NOMO-1 (cell line): ENCODE data around the gene ITM2C.

Source experiments
- DNase-seq, 2 experiments: peaks; one replicate each; lab custom pipeline; 2025; ENCODE audit not compliant: unreplicated experiment in 2 of 2; lab: John Stamatoyannopoulos, UW

The ITM2C gene

DNA sequence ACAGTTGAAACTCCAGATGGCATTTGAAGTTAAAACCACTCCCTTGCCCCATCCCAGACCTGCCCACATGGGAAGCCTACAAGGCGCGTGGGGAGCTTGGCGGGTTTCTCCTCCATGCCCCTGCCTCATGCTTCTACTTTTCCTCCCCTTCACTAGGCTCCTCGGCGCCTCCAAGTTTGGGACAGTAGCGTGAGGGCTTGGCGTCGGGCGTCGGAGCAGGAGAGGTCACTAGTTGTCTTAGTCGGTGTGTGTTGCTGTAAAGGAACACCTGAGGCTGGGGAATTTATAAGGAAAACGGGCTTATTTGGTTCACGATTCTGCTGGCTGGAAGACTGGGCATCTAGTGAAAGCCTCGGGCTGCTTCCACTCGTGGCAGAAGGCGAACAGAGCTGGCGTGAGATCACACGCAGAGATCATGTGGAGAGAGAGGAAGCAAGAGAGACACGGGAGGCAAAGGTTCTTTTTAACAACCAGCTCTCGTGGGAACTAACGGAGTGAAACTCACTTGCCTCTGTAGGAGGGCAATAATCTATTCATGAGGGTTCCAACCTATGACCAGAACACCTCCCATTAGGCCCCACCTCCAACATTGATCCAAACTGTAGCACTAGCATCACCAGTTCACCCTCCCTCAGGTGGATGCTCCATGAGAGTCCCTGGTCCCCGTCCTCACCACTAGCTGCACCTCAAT lies 25.3 kb downstream of the ITM2C start:
- no peak for DNase-seq

GRCh38 chr2:230890646-230891045 lies 25.9 kb downstream of the ITM2C start:
- DNase-seq = no peak

- no peak for DNase-seq
Measured at GRCh38 chr2:230891064-230891463, 26.3 kb downstream of the ITM2C start.

DNA sequence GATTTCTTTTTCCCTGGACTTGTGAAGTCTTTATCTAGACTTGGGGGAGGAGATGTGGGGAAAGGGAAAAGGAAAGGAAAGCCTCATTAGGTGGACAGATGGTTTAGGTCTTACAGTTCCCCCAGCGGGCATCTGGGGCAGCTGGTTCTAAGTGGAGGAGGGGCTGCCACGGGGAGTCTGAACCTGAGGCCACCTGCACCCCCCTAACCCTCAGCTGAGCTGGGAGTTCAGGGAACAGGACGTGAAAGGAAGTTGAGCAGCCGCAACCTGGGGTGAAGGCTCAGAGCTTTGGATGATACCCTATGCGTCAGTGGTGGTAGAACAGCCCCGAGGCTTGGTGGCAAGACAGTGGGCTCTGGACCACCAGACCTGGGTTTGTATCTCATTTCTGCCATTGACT lies 26.8 kb downstream of the ITM2C start:
- DNase-seq = no peak

GRCh38 chr2:230893338-230893737 lies 28.6 kb downstream of the ITM2C start:
- no peak for DNase-seq

GRCh38 chr2:230893841-230894781 lies 29.4 kb downstream of the ITM2C start:
- peak in 1 of 2 experiments; percentile 24 for DNase-seq

DNA sequence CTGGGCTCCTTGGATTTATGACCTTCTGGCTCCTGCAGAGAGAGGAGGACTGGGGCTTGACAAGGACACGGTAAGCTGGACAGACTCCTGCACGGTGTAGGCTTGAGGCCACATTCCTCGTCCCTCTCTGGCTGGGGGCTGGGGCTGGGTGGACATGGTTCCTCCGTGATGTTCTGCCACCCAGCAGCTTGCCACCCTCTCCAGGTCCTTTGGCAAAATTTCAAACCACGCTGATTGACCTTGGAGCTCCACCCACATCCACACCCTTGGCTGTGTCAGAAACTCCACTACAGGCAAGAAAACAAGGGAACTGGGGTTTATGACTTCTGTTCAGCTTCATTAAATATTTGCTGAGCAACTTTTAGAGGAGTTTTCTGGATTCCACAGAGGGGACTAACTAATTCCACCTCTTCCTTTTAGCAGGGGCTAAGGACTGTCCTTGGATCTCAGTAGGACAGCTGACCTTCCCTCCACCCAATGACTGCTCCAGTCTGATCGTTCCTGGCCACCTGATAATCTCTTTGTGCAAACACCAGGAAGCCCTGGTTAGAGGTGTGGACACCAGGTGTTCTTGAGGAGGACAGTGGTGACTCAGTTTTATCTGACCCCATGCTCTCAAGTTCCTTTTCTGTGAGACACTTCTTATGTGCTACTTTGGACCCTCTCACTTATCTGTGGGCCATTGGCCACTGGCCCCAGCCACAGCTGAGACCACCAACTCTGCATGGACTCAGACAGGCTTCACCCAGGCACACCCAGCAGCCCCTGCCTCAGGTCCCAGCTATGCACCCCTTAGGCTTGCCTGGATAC lies 31.0 kb downstream of the ITM2C start:
- DNase-seq = no peak

- DNase-seq = no peak
Measured at GRCh38 chr2:230896346-230897115, 31.8 kb downstream of the ITM2C start.

DNA sequence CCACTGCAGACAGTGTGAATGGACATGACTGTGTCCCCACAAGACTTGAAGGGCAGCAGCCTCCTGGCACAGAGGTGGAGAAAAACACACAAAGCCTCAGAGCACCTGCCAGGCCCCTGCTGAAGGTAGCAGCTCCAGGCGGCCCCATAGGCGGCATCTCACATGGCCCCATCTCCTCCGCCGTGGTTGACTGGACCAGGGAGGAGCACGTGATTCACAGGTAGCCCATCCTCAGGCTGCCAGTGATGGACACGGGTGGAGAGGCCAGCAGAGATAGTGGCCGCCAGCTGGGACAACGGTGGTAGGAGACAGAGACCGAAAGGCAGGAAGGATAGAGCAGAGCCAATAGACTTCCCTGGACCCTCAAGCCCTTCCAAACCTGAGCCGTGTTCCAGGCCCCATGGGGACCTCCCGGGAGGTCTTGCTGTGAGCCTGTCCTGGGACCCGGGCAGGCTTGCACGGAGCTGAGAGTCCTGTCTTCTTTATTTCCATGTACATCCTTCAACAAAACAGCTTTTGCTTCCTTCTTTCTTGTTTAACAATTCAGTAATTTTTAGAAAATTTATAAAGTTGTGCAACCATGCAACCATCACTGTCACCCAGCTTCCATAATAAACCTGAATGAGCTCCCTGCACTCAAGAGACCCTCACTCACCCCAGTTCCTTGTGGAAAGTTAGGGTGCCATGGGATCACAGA lies 33.4 kb downstream of the ITM2C start:
- DNase-seq = no peak

DNA sequence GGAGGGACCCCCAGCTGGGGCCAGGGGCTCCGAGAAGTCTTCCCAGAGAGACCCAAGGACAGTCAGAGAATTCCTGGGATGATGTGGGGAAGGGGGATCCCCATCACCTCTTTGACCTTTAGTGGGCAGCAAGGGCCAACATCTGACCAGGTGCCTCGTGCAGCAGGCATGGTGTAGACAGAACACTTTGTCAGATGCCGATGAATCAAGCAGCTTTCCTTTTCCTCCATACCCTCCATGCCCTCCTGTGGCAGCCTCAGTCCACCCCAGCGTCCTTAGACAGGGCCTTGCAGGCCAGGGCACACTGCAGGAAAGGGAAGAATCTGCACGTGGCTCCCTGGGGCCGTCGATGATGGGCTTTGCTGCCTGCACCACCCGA lies 34.0 kb downstream of the ITM2C start:
- no peak for DNase-seq

- DNase-seq = no peak
Measured at GRCh38 chr2:230899287-230899686, 34.5 kb downstream of the ITM2C start.

DNA sequence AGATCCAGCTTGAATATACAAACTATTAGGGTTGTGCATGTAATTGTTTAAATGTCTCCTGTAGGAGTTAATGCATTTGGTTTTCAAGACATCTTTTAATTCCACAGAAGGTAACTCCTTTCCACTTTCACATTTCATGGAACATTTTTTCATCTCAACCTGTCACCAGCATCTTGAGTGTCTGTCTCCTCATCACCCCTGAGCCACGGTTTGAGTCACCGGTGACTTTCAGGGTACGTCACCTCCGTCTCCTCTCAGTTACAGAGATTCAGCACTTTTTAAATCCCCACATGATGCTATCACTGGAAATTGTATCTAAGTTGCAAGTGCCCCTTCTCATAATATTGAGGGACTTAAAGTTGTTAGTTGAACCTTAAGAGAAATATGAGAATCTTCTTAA lies 35.0 kb downstream of the ITM2C start:
- no peak for DNase-seq

DNA sequence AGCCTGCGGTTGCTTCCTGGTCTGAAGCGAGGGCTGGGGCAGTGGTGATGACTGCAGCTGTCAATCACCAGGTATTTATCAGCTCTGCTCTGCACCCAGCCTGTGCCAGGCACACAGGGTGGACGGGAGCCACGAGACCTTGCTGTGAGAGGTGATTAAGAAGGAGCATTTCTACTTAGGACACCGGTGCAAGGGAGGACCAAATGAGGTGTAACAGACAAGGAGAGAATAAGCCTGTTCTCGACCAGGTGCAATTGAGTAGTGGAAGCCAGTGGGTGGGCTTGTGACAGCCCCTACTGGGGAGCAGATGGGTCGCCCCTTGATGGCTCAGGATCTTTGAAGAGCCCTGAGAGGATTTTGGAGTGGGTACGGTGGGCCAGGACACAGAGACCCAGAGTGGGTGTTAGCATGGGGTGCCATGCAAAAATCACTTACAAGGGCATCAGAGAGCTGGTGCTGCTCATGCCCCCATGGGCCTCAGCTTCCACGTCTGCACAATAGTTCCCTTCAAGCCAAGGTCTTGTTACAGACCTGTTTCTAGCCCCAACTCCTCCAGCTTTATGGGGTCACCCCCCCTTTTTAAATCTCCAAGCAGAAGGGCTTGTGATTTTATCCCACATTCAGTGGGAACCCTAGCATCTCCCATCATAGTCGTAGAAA lies 35.7 kb downstream of the ITM2C start:
- no peak for DNase-seq

GRCh38 chr2:230901006-230901405 lies 36.3 kb downstream of the ITM2C start:
- DNase-seq = no peak

- DNase-seq = peak; percentile 38 to 52
Measured at GRCh38 chr2:230902180-230902899, 37.6 kb downstream of the ITM2C start.

DNA sequence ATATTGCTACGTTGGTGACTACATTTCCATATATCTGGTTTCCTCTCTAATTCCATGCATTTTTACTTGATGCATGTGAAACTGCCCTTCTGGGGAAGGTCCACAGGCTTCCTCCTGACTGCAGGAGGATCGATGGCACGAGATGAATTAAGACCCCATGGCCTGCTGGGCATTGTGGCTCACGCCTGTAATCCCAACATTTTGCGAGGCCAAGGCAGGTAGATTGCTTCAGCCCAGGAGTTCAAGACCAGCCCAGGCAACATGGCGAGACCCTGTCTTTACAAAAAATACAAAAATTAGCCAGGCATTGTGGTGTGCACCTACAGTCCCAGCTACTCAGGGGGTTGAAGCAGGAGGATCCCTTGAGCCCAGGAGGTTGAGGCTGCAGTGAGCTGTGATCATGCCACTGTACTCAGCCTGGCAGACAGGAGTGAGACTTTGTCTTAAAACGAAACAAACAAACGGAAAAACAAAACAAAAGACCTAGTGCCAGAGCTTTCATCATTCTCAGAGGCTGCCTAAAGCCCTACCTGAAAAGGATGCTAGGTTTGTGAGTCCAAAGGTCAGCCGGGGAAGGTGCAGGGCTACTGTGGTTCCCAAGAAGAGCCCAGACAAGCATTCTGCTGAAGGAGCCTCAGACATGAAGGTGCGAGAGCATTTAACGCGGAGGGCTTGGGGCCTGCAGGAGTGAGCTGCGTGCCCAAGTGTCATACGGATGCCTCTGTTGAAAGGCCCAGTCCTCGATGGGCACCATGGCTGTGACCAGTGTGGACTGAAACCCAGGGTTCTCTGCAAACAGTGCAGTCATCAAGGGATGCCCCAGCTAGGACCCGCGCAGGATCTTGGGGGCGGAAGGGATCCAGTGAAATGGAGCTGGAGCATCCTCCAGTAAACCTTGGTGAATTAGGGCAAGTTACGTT lies 38.7 kb downstream of the ITM2C start:
- DNase-seq = no peak

GRCh38 chr2:230904856-230905447 lies 40.2 kb downstream of the ITM2C start:
- DNase-seq = no peak
